PFSK-1 (cell line): ENCODE measurements around the gene CHMP2B.

ENCODE experiments used
- FOXP2 ChIP-seq: optimal IDR thresholded peaks from 2 replicates; pipeline ENCODE3; 2011; ENCODE audit warnings: borderline replicate concordance, control low read depth, inconsistent platforms; ENCODE audit not compliant: insufficient read depth; ENCODE audit errors: extremely low read length, extremely low read depth
- POLR2AphosphoS5 ChIP-seq: IDR thresholded peaks from 2 replicates; pipeline ENCODE4 v1.6.1; 2012; ENCODE audit warnings: low read depth, mild to moderate bottlenecking, control low read depth, low read length, moderate library complexity
- REST ChIP-seq, 2 experiments: IDR thresholded peaks; 2 replicates each; pipeline versions ENCODE4 v1.6.1 to v1.8.0; 2011 to 2012; ENCODE audit warnings: low read depth in 2 of 2, low read length in 2 of 2, control low read depth in 1 of 2, inconsistent platforms in 1 of 2, mild to moderate bottlenecking in 1 of 2, moderate library complexity in 1 of 2; ENCODE audit not compliant: insufficient read depth in 1 of 2
- SIN3A ChIP-seq: IDR thresholded peaks from 2 replicates; pipeline ENCODE4 v1.6.1; 2012; ENCODE audit warnings: mild to moderate bottlenecking, low read length, moderate library complexity, borderline replicate concordance; ENCODE audit not compliant: insufficient read depth
- TAF1 ChIP-seq: IDR thresholded peaks from 2 replicates; pipeline ENCODE4 v1.6.1; 2012; ENCODE audit warnings: low read length, control low read depth, borderline replicate concordance; ENCODE audit not compliant: insufficient read depth

Gene CHMP2B

GRCh38 chr3:87261925-87262324 is 34.8 kb downstream of the CHMP2B start:
- no peak for TF ChIP-seq SIN3A
- TF ChIP-seq TAF1, result no peak
- no peak for TF ChIP-seq FOXP2
- TF ChIP-seq REST (IDR thresholded peaks at IDR 0.05; ENCODE audit: insufficient read depth in 1 of 2, low read depth in 2 of 2, low read length in 2 of 2), result no peak
- TF ChIP-seq POLR2AphosphoS5, result no peak

- no peak for TF ChIP-seq SIN3A
Measured at GRCh38 chr3:87267953-87268645, 41.0 kb downstream of the CHMP2B start.

GRCh38 chr3:87268646-87269211 is 41.6 kb downstream of the CHMP2B start:
- TF ChIP-seq TAF1 (no peak), POLR2AphosphoS5 (no peak), SIN3A (no peak), REST (IDR thresholded peaks at IDR 0.05; ENCODE audit: insufficient read depth in 1 of 2, low read depth in 2 of 2, low read length in 2 of 2) (no peak), FOXP2 (no peak)

- TF ChIP-seq REST (IDR thresholded peaks at IDR 0.05; ENCODE audit: insufficient read depth in 1 of 2, low read depth in 2 of 2, low read length in 2 of 2), result no peak
- TF ChIP-seq FOXP2, result no peak
- TF ChIP-seq SIN3A, result no peak
- TF ChIP-seq POLR2AphosphoS5, result no peak
- no peak for TF ChIP-seq TAF1
Measured at GRCh38 chr3:87269723-87270122, 42.6 kb downstream of the CHMP2B start.

GRCh38 chr3:87270908-87271700 is 44.0 kb downstream of the CHMP2B start:
- TF ChIP-seq SIN3A, result no peak
- TF ChIP-seq POLR2AphosphoS5, result no peak
- TF ChIP-seq REST (IDR thresholded peaks at IDR 0.05; ENCODE audit: insufficient read depth in 1 of 2, low read depth in 2 of 2, low read length in 2 of 2), result no peak
- no peak for TF ChIP-seq TAF1
- no peak for TF ChIP-seq FOXP2
